ENCODE data around the gene GALNT10. TPM values are rescaled to one million over a fixed set of nuclear protein-coding genes. Genes with fewer than 3 reads are reported as not detected.

The GALNT10 gene
- total RNA-seq, 1 donor from 2014 or later = 96.1 TPM

- Histone ChIP-seq H3K4me3 (ENCODE audit: insufficient read depth, low read depth, low read length) (no peak overlapping the region), H3K9ac (ENCODE audit: low read length) (peak overlapping the region; percentile 66), H3K4me1 (ENCODE audit: insufficient read depth, low read length) (peaks cover 37% of the 10 kb centered on the region), H3K4me2 (ENCODE audit: low read length) (peak overlapping the region; percentile 71), H3K36me3 (ENCODE audit: insufficient read depth, low read length) (peaks cover 11% of the 10 kb centered on the region), H3K27ac (ENCODE audit: low read depth, low read length) (peak overlapping the region; percentile 92), H4K20me1 (ENCODE audit: insufficient read depth, low read length) (no peaks in the 10 kb centered on the region), H2AFZ (ENCODE audit: low read depth, low read length) (no peak overlapping the region), H3K27me3 (ENCODE audit: insufficient read depth, low read length) (no peaks in the 10 kb centered on the region), H3K9me3 (ENCODE audit: insufficient read depth, low read depth, low read length) (no peaks in the 10 kb centered on the region), H3K79me2 (ENCODE audit: insufficient read depth, low read length) (peaks cover 56% of the 10 kb centered on the region)
- peaks cover 9% of the 10 kb centered on the region for H3K36me3 Mint-ChIP-seq (ENCODE audit: low read depth, unreplicated experiment)
- no peaks in the 10 kb centered on the region for H3K27me3 Mint-ChIP-seq (ENCODE audit: low read depth, unreplicated experiment)
- no peak for TF ChIP-seq EZH2 (IDR thresholded peaks at IDR 0.05; ENCODE audit: insufficient read depth, low read length)
- TF ChIP-seq CTCF (IDR thresholded peaks at IDR 0.05; ENCODE audit: insufficient read depth, low read depth, low read length) = no peak
- peaks cover 62% of the 10 kb centered on the region for H3K4me1 Mint-ChIP-seq (ENCODE audit: low read depth, unreplicated experiment)
- peak; percentile 97 for FAIRE-seq
- DNase-seq (ENCODE audit: low read depth) = peak; percentile 88
- peaks cover under 1% of the 10 kb centered on the region for H3K9me3 Mint-ChIP-seq (ENCODE audit: unreplicated experiment)
- peak overlapping the region; percentile 99 for H3K27ac Mint-ChIP-seq (ENCODE audit: unreplicated experiment)
- peak overlapping the region; percentile 30 for H3K4me3 Mint-ChIP-seq (ENCODE audit: unreplicated experiment)
These were observed 30.1 kb downstream of the GALNT10 start for GRCh38 chr5:154220625-154221024.

GRCh38 chr5:154221371-154221896 is 30.9 kb downstream of the GALNT10 start:
- Mint-ChIP-seq H3K4me3 (ENCODE audit: unreplicated experiment) (peak overlapping the region; percentile 60), H3K27me3 (ENCODE audit: low read depth, unreplicated experiment) (no peaks in the 10 kb centered on the region), H3K27ac (ENCODE audit: unreplicated experiment) (peak overlapping the region; percentile 99), H3K36me3 (ENCODE audit: low read depth, unreplicated experiment) (peaks cover 10% of the 10 kb centered on the region), H3K9me3 (ENCODE audit: unreplicated experiment) (peaks cover 2% of the 10 kb centered on the region), H3K4me1 (ENCODE audit: low read depth, unreplicated experiment) (peaks cover 57% of the 10 kb centered on the region)
- no peaks in the 10 kb centered on the region for H4K20me1 ChIP-seq (ENCODE audit: insufficient read depth, low read length)
- no peak overlapping the region for H2AFZ ChIP-seq (ENCODE audit: low read depth, low read length)
- H3K4me1 ChIP-seq (ENCODE audit: insufficient read depth, low read length) = peaks cover 37% of the 10 kb centered on the region
- peak overlapping the region; percentile 66 for H3K9ac ChIP-seq (ENCODE audit: low read length)
- peak; percentile 99 for DNase-seq (ENCODE audit: low read depth)
- peaks cover 54% of the 10 kb centered on the region for H3K79me2 ChIP-seq (ENCODE audit: insufficient read depth, low read length)
- no peaks in the 10 kb centered on the region for H3K27me3 ChIP-seq (ENCODE audit: insufficient read depth, low read length)
- peak overlapping the region; percentile 92 for H3K27ac ChIP-seq (ENCODE audit: low read depth, low read length)
- H3K4me3 ChIP-seq (ENCODE audit: insufficient read depth, low read depth, low read length) = no peak overlapping the region
- H3K9me3 ChIP-seq (ENCODE audit: insufficient read depth, low read depth, low read length) = no peaks in the 10 kb centered on the region
- peak; percentile 94 for FAIRE-seq
- H3K36me3 ChIP-seq (ENCODE audit: insufficient read depth, low read length) = peaks cover 9% of the 10 kb centered on the region
- peak overlapping the region; percentile 71 for H3K4me2 ChIP-seq (ENCODE audit: low read length)
- no peak for TF ChIP-seq CTCF (IDR thresholded peaks at IDR 0.05; ENCODE audit: insufficient read depth, low read depth, low read length)
- no peak for TF ChIP-seq EZH2 (IDR thresholded peaks at IDR 0.05; ENCODE audit: insufficient read depth, low read length)

GRCh38 chr5:154222414-154222813 is 31.9 kb downstream of the GALNT10 start:
- H3K4me2 ChIP-seq (ENCODE audit: low read length) = peak overlapping the region; percentile 71
- no peaks in the 10 kb centered on the region for H3K27me3 ChIP-seq (ENCODE audit: insufficient read depth, low read length)
- H3K9ac ChIP-seq (ENCODE audit: low read length) = no peak overlapping the region
- no peaks in the 10 kb centered on the region for H3K9me3 ChIP-seq (ENCODE audit: insufficient read depth, low read depth, low read length)
- H3K4me1 Mint-ChIP-seq (ENCODE audit: low read depth, unreplicated experiment) = peaks cover 50% of the 10 kb centered on the region
- peaks cover 37% of the 10 kb centered on the region for H3K4me1 ChIP-seq (ENCODE audit: insufficient read depth, low read length)
- H3K36me3 Mint-ChIP-seq (ENCODE audit: low read depth, unreplicated experiment) = peaks cover 14% of the 10 kb centered on the region
- no peak overlapping the region for H3K4me3 Mint-ChIP-seq (ENCODE audit: unreplicated experiment)
- FAIRE-seq (peak; percentile 62), DNase-seq (ENCODE audit: low read depth) (no peak)
- TF ChIP-seq EZH2 (IDR thresholded peaks at IDR 0.05; ENCODE audit: insufficient read depth, low read length) = no peak
- no peaks in the 10 kb centered on the region for H3K27me3 Mint-ChIP-seq (ENCODE audit: low read depth, unreplicated experiment)
- H3K4me3 ChIP-seq (ENCODE audit: insufficient read depth, low read depth, low read length) = no peak overlapping the region
- H3K27ac ChIP-seq (ENCODE audit: low read depth, low read length) = peak overlapping the region; percentile 92
- H3K9me3 Mint-ChIP-seq (ENCODE audit: unreplicated experiment) = peaks cover 3% of the 10 kb centered on the region
- H3K27ac Mint-ChIP-seq (ENCODE audit: unreplicated experiment) = peak overlapping the region; percentile 99
- no peak overlapping the region for H2AFZ ChIP-seq (ENCODE audit: low read depth, low read length)
- peaks cover 54% of the 10 kb centered on the region for H3K79me2 ChIP-seq (ENCODE audit: insufficient read depth, low read length)
- H3K36me3 ChIP-seq (ENCODE audit: insufficient read depth, low read length) = peaks cover 7% of the 10 kb centered on the region
- H4K20me1 ChIP-seq (ENCODE audit: insufficient read depth, low read length) = no peaks in the 10 kb centered on the region
